K562 (cell line): ENCODE data around the gene SLC35A2. TPM values are rescaled to one million over a fixed set of nuclear protein-coding genes. Genes with fewer than 3 reads are reported as not detected.

Source experiments
- CAMTA2 ChIP-seq: fragments of 250-450 bp; sonication (Bioruptor Pico); conservative IDR thresholded peaks from 2 replicates; pipeline ENCODE4 v1.5.1; 2022
- NFATC3 ChIP-seq: fragments of 450-650 bp; IDR thresholded peaks from 2 replicates; pipeline ENCODE4 v1.6.1; 2017; ENCODE audit warnings: mild to moderate bottlenecking
- RFX1 ChIP-seq: fragments of 450-650 bp; IDR thresholded peaks from 2 replicates; pipeline ENCODE4 v1.6.1; 2016; ENCODE audit warnings: mild to moderate bottlenecking, moderate library complexity
- SMAD4 ChIP-seq: fragments of 250-450 bp; sonication (Bioruptor Pico); conservative IDR thresholded peaks from 2 replicates; pipeline ENCODE4 v1.8.0; 2021; ENCODE audit warnings: inconsistent platforms, mild to moderate bottlenecking, moderate library complexity
- SP1 ChIP-seq: sonication (generic); formaldehyde crosslinking; IDR thresholded peaks from 2 replicates; pipeline ENCODE4 v1.8.1; 2022; ENCODE audit warnings: mild to moderate bottlenecking, missing genetic modification reagents
- THRA ChIP-seq: fragments of 450-650 bp; IDR thresholded peaks from 2 replicates; pipeline ENCODE4 v1.6.1; 2017; ENCODE audit warnings: mild to moderate bottlenecking, moderate library complexity
- ZNF318 ChIP-seq, 2 experiments: fragments of 450-650 bp; IDR thresholded peaks; 2 replicates each; pipeline ENCODE4 v1.6.1; 2016; ENCODE audit warnings: mild to moderate bottlenecking in 2 of 2, borderline replicate concordance in 1 of 2, low read depth in 1 of 2, moderate library complexity in 1 of 2
- polyA plus RNA-seq, 8 experiments: library from polyadenylated mRNA; depleted of rRNA in 4 of 8; stranded (reverse) in 5 of 8; unstranded in 3 of 8; fragments of >200 nt; fragmentation: Nextera tagmentation in 2 of 8; fragmentation: Illumina TruSeq in 1 of 8; extraction: Ambion mirVana in 2 of 8; extraction: Trizol in 1 of 8; gene quantifications; 2 replicates each; pipeline versions ENCODE4 v1.2.1 to v1.2.3, GENCODE V29; 2011 to 2014; ENCODE audit warnings: inconsistent platforms in 1 of 8, missing spikeins in 1 of 8
- total RNA-seq, 7 experiments: library from RNA; depleted of rRNA in 6 of 7; stranded (reverse); fragments of >200 nt in 6 of 7; fragmentation: Illumina TruSeq in 2 of 7; extraction: Trizol in 2 of 7; gene quantifications; 2 replicates each; pipeline versions ENCODE4 v1.2.1 to v1.2.3, GENCODE V29; 2011 to 2021; ENCODE audit warnings: low replicate concordance in 1 of 7
- TF ChIP-seq, protein P1 (sequence below): fragments of 250-450 bp; sonication (Bioruptor Pico); IDR thresholded peaks from 2 replicates; pipeline ENCODE4 v1.9.0; 2021; ENCODE audit warnings: mild to moderate bottlenecking, inconsistent platforms

The SLC35A2 gene
- total and polyA plus RNA-seq, 9 of the 15 experiments (the other 6 are each of a cell fraction or from before 2014, with no cell fraction given), result 3.3 to 38.9 (median 20.0) TPM

DNA sequence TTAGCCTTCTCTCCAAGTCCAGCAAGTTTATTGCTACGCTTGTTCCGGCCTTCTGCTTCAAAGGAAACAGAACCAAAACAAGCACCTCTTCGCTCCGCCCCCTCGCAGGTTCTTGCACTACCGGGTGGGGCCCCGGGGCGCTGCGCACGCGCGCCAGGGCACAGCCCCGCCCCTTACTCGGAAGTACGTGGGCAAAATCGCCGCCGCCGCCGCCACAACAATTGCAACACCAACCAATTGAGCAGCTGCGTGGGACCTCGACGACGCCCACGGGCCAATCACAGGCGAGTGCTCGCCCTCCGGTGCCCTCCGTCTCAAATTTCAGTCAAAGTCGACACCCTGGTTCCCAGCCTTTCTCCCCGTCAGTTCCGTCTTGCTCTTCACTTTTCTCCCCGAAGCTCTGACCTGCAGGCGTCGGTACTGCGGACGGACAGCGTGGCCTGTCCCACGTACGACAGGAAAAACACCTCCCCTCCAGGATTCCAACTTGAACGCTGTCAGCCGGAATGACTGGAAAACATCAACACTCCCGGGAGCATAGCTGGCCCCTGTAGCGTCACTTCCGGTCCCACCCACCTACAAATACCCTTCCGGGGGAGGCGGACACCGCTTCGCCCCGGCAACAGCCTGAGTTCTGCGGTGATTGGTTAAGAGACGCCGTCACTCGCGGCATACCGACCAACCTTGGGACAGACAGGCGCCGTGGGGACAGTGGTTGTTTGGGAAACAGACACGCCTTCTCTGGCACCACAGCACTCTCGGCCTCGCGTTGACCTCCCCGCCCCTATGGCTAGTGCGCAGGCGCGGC, 46.6 kb upstream of the SLC35A2 start (continued):
- TF ChIP-seq ZNF318 (IDR thresholded peaks at IDR 0.05; ENCODE audit: borderline replicate concordance in 1 of 2, low read depth in 1 of 2) (no peak), THRA (no peak), SMAD4 (CRISPR knock-in tag) (peak; percentile 58), SP1 (CRISPR knock-in tag) (peak; percentile 74), CAMTA2 (no peak), NFATC3 (no peak), RFX1 (peak; percentile 96)
- TF ChIP-seq, protein P1, sequence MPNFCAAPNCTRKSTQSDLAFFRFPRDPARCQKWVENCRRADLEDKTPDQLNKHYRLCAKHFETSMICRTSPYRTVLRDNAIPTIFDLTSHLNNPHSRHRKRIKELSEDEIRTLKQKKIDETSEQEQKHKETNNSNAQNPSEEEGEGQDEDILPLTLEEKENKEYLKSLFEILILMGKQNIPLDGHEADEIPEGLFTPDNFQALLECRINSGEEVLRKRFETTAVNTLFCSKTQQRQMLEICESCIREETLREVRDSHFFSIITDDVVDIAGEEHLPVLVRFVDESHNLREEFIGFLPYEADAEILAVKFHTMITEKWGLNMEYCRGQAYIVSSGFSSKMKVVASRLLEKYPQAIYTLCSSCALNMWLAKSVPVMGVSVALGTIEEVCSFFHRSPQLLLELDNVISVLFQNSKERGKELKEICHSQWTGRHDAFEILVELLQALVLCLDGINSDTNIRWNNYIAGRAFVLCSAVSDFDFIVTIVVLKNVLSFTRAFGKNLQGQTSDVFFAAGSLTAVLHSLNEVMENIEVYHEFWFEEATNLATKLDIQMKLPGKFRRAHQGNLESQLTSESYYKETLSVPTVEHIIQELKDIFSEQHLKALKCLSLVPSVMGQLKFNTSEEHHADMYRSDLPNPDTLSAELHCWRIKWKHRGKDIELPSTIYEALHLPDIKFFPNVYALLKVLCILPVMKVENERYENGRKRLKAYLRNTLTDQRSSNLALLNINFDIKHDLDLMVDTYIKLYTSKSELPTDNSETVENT (CRISPR knock-in tag), result no peak
- TF ChIP-seq, all 486 proteins: peak for 102
